Ovary (tissue), 9 donors: Measurements from ENCODE around the gene STARD4. TPM values are rescaled to one million over a fixed set of nuclear protein-coding genes. Genes with fewer than 3 reads are reported as not detected.

Experiments used
- DNase-seq, 5 donors: peaks; one replicate each; pipeline ENCODE4 v3.0.0-alpha.2; 2019 to 2020
- H3K27ac ChIP-seq, 2 donors: fragments of 200-600 bp; one replicate each; pipeline versions ENCODE4 v1.5.1 to v1.8.0; 2019 to 2022
- H3K27me3 ChIP-seq: fragments of 200-600 bp; one replicate; pipeline ENCODE4 v1.8.0; 2022
- H3K36me3 ChIP-seq: fragments of 200-600 bp; sonication (generic); one replicate; pipeline ENCODE4 v1.5.1; 2019
- H3K4me1 ChIP-seq: one replicate; pipeline ENCODE4 v1.8.1; 2013; ENCODE audit warnings: mild to moderate bottlenecking, moderate library complexity; ENCODE audit not compliant: insufficient read depth
- H3K4me3 ChIP-seq: fragments of 200-600 bp; sonication (generic); one replicate; pipeline ENCODE4 v1.5.1; 2017
- H3K9me3 ChIP-seq, 2 donors: fragments of 200-600 bp in 1 of 2; sonication (generic) in 1 of 2; one replicate each; pipeline versions ENCODE4 v1.5.1 to v1.8.1; 2013 to 2019; ENCODE audit warnings: mild to moderate bottlenecking in 1 of 2, moderate library complexity in 1 of 2
- EP300 ChIP-seq: sonication (generic); formaldehyde crosslinking; IDR thresholded peaks from one replicate; pipeline ENCODE4 v1.6.1; 2017; ENCODE audit warnings: antibody characterized with exemption
- POLR2A ChIP-seq: fragments of 450-650 bp; IDR thresholded peaks from one replicate; pipeline ENCODE4 v1.6.1; 2017; ENCODE audit warnings: antibody characterized with exemption, mild to moderate bottlenecking, moderate library complexity
- WGBS, 3 donors: extraction: QIAGEN DNeasy Blood & Tissue Kit in 1 of 3; methylation state at CpG; one replicate each; pipeline versions ENCODE4 v1.1.5 to v1.1.7; 2013 to 2017; 5-methylcytosine and 5-hydroxymethylcytosine counted together
- intact Hi-C, 4 donors: fragments of 100-400 bp; cut with DNase I; formaldehyde crosslinking; loops; one replicate each; pipeline versions ENCODE4 v1.11.0 to v1.15.1; 2022 to 2023
- polyA plus RNA-seq, 2 donors: library from polyadenylated mRNA; stranded (reverse); fragments of 200-250 nt in 1 of 2; fragments of 350-450 nt in 1 of 2; fragmentation: Illumina TruSeq in 1 of 2; extraction: RNeasy Lipid Tissue Mini Kit (QIAGEN cat#74804) in 1 of 2; gene quantifications; one replicate each; pipeline ENCODE4 v1.2.3, GENCODE V29; 2013 to 2014
- total RNA-seq, 7 donors: library from RNA; depleted of rRNA in 2 of 7; stranded (reverse); fragments of >200 nt in 2 of 7; fragmentation: NEBNext Ultra II Directional in 3 of 7; extraction: Animal tissue kit (Norgen Biotek cat#: 25700) in 3 of 7; gene quantifications; one replicate each; pipeline versions ENCODE4 v1.1.0 to v1.2.4, GENCODE V29; 2016 to 2023
- TF ChIP-seq, protein P1 (sequence below), 3 donors: fragments of 450-650 bp in 2 of 3; fragments of 200-600 bp in 1 of 3; IDR thresholded peaks; one replicate each; pipeline versions ENCODE4 v1.5.1 to v1.8.0; 2016 to 2022; ENCODE audit warnings: antibody characterized with exemption in 3 of 3, mild to moderate bottlenecking in 1 of 3
- donor health status: DM: no; HTN: no; CAD: no; lungs with moderate emphysema.
- donor health status: DM: no; HTN: no; CAD: no.
- donor health status: Bipolar disorder and iron deficiency.
- donor health status: DM: yes; HTN: yes; CAD: no.
- donor health status: DM: no; HTN: no; CAD: no.
- donor health status: DM: yes; HTN: yes; CAD: no.

STARD4 gene
- total and polyA plus RNA-seq, 9 donors = 4.5 to 34.1 (median 7.8) TPM

DNA sequence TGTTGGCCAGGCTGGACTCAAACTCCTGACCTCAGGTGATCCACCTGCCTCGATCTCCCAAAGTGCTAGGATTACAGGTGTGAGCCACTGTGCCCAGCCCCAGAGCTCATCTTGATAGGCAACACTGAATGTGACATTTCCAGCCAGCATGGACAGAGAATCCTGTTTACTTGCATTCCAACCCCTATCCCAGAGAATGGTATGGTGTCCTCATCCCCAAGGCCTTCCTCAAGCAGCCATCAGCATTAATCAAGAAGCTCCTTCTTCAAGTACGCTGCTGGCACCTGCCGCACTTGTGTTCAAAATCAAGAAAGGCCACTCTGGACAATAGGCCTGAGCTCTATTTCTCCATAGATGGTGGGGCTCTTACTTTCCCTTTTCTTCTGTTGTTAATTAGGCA lies 40.2 kb downstream of the STARD4 start:
- no peak overlapping the region for H3K4me3 ChIP-seq
- no peaks in the 10 kb centered on the region for H3K27me3 ChIP-seq
- WGBS, 3 donors = 94 to 97% (median 95%) methylated on average over 3 of the region's 3 CpGs
- no peak for DNase-seq
- TF ChIP-seq POLR2A (no peak), EP300 (no peak)
- TF ChIP-seq, protein P1, sequence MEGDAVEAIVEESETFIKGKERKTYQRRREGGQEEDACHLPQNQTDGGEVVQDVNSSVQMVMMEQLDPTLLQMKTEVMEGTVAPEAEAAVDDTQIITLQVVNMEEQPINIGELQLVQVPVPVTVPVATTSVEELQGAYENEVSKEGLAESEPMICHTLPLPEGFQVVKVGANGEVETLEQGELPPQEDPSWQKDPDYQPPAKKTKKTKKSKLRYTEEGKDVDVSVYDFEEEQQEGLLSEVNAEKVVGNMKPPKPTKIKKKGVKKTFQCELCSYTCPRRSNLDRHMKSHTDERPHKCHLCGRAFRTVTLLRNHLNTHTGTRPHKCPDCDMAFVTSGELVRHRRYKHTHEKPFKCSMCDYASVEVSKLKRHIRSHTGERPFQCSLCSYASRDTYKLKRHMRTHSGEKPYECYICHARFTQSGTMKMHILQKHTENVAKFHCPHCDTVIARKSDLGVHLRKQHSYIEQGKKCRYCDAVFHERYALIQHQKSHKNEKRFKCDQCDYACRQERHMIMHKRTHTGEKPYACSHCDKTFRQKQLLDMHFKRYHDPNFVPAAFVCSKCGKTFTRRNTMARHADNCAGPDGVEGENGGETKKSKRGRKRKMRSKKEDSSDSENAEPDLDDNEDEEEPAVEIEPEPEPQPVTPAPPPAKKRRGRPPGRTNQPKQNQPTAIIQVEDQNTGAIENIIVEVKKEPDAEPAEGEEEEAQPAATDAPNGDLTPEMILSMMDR (IDR thresholded peaks at IDR 0.05) = no peak
- intact Hi-C loops = loop anchor here in 1 of 4 donors (5.0 kb wide), 1 partner anchor 125 kb away; no protein-coding TSS in a partner anchor
- no peaks in the 10 kb centered on the region for H3K9me3 ChIP-seq
- H3K27ac ChIP-seq = no peak overlapping the region
- no peaks in the 10 kb centered on the region for H3K36me3 ChIP-seq
- no peaks in the 10 kb centered on the region for H3K4me1 ChIP-seq

DNA sequence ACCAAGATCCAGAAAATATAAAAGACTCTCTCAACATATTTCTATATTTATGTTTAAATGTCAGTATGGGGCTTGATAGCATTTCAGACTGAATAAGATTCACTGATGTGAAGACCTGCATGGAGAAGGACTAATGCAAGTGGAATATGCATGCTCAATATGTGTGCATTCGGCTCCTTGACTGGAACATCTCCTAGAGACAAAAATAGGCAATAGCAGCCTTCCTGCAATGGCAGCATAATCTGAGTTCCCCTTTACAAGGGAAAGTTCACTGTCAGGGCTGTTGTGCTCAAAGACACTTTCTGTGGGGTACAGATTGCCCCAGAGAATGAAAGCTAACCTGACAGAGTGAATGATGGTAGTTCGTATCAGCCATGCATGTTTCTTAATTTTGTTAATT lies 42.4 kb downstream of the STARD4 start:
- Histone ChIP-seq H3K9me3 (no peaks in the 10 kb centered on the region), H3K4me1 (no peaks in the 10 kb centered on the region), H3K27ac (no peak overlapping the region), H3K27me3 (no peaks in the 10 kb centered on the region), H3K36me3 (no peaks in the 10 kb centered on the region), H3K4me3 (no peak overlapping the region)
- no peak for DNase-seq
- intact Hi-C loops = loop anchor here in 1 of 4 donors (5.0 kb wide), 1 partner anchor 127 kb away; no protein-coding TSS in a partner anchor
- 63 to 75% (median 66%) methylated on average over 2 of the region's 2 CpGs for WGBS, 3 donors
- TF ChIP-seq, protein P1 (IDR thresholded peaks at IDR 0.05) = no peak
- TF ChIP-seq EP300 (no peak), POLR2A (no peak)

DNA sequence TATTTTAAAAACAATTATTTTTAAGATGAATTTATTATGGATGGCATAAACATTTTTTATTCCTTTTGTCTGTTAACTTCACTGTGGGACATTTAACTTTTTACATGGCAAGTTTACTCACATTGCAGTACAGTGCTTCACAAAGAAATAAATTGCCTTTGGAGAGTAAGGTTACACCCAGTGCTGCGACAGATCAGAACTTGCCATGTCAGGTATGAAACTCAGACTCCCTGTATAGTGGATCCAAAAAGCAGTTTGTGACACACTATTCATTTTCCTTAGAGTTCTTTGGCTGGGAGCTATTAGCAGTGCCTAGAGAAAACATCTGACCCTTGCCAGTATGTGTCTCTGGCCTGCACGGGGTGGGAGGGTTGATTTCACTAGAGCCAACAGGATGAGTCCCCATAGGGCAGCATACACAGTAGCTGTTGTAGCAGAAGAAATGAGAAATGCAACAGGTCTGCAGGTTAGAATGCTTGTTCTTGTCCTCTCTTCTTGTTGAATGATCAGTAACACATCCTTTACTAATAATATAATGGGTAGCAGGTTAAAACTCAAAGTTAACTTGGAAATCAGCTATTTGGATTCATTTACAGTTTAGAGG lies 42.9 kb downstream of the STARD4 start:
- Histone ChIP-seq H3K4me1 (no peaks in the 10 kb centered on the region), H3K36me3 (no peaks in the 10 kb centered on the region), H3K27ac (no peak overlapping the region), H3K4me3 (no peak overlapping the region), H3K27me3 (no peaks in the 10 kb centered on the region), H3K9me3 (no peaks in the 10 kb centered on the region)
- 69 to 72% (median 71%) methylated on average over 2 of the region's 2 CpGs for WGBS, 3 donors
- no peak for DNase-seq
- intact Hi-C loops = no loop called here
- TF ChIP-seq EP300 = no peak
- no peak for TF ChIP-seq POLR2A
- TF ChIP-seq, protein P1 (IDR thresholded peaks at IDR 0.05) = no peak

DNA sequence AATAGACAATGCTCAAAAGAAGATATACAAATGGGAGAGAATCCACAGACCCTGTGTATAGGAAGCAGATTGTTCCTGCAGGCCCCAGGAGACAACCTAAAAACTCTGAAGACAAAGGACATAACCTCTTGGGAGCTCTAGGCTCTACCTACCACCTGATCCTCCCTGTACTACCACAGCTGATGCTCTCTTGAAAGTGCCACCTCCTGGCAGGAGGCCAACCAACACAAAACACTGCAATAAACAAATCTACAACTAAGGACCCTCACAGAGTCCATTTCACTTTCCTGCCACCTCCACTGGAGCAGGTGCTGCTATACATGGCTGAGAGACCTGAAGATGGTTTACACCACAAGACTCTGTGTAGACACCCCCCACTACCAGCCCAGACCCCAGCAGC lies 49.0 kb downstream of the STARD4 start:
- Histone ChIP-seq H3K27me3 (no peaks in the 10 kb centered on the region), H3K27ac (no peak overlapping the region), H3K4me3 (no peak overlapping the region), H3K9me3 (no peaks in the 10 kb centered on the region), H3K4me1 (no peaks in the 10 kb centered on the region), H3K36me3 (no peaks in the 10 kb centered on the region)
- intact Hi-C loops = no loop called here
- no peak for DNase-seq
- TF ChIP-seq, protein P1 (IDR thresholded peaks at IDR 0.05) = no peak
- TF ChIP-seq EP300 = no peak
- TF ChIP-seq POLR2A = no peak
